HG03060 (cell line): ENCODE results near the gene EPB41L2.
"Not testable (repeated sequence)": the region's sequence is repeated elsewhere in the genome, so short reads cannot be mapped to it uniquely, and the experiment has no call there.

Experiments used
- ATAC-seq: cut with Tn5 transposase; IDR thresholded peaks from one replicate; pipeline ENCODE4 v1.9.1; 2021; ENCODE audit warnings: low read depth, moderate number of reproducible peaks; ENCODE audit not compliant: unreplicated experiment

EPB41L2 gene

GRCh38 chr6:131038597-131039344 is 24.3 kb downstream of the EPB41L2 start:
- ATAC-seq: no peak

DNA sequence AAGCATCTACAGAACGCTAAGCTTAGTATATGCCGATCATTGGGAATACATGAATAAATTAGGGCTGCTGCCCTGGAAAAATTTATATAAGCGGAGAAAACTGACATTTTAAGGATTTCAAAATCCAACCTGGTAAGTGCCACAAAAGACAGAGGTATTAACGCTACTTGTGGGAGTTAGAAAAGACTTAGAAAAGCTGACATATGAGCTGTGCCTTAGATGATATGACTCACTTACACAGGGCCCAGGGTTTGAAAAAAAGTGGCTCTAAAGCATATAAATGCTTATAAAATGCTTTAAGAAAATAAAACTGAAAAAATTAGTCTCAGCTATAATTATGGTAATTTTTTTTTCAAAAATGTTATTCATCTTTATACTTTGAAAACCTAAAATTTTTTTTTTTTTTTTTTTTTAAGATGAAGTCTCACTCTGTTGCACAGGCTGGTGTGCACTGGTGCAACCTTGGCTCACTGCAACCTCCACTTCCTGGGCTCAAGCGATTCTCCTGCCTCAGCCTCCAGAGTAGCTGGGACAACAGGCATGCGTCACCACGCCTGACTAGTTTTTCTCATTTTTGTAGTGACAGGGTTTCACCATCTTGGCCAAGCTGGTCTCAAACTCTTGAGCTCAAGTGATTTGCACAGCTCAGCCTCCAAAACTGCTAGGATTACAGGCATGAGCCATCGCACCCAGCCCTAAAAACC is 25.7 kb downstream of the EPB41L2 start:
- ATAC-seq: no peak

DNA sequence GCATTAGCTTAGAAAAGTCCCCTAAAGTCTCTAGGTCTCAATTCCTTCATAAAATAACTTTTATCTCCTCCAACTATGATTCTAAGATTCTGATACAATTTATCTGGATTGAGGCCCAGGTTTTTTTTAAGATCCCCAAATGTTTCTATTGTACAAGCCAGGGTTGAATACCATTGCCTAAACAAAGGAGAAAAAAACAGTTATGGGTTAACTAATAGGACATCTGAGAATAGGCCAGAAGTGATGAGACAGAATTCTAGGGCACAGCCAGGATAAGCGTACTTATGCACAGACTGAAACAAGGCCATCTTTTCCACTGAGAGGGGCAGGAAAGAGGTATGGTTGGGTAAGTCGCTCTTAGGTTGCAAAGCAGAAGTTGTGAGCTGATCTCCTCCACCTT is 26.4 kb downstream of the EPB41L2 start:
- ATAC-seq: no peak

DNA sequence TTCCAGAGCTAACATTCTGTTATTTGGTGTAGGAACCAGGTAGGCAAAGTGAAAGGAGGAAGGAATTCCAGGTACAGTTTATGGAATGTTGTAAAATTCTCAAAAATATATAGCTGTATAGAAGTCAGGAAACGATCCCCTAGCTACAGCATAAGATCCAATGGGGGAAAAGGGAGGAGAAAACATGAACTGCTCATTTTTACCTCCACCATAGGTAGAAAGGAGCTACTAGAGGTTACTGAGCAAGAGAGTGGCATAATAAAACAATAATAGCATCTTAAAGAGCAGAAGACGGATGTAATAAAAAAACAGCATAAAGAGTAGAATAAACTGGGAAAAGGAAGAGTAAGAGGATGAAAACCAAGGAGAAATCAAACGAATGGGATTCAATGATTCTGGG is 26.9 kb downstream of the EPB41L2 start:
- ATAC-seq: no peak

DNA sequence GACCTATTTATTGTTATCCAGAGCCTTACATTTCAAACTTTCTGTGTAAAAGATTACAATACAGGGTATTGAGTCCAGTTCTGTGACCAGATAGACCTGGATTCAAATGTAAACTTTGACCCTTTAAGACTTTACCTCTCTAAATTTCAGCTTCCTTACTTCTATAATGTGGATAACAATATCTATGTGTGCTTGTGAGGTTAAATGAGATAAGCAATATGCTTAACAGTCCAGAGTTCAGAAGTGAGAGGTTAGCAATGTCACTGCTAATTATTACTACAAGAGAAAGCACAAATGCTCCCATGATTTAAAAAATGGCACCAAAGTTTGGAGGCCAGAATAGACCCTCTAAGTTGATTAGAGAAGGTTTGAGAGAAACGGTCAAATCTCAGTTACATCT is 27.5 kb downstream of the EPB41L2 start:
- no peak for ATAC-seq

DNA sequence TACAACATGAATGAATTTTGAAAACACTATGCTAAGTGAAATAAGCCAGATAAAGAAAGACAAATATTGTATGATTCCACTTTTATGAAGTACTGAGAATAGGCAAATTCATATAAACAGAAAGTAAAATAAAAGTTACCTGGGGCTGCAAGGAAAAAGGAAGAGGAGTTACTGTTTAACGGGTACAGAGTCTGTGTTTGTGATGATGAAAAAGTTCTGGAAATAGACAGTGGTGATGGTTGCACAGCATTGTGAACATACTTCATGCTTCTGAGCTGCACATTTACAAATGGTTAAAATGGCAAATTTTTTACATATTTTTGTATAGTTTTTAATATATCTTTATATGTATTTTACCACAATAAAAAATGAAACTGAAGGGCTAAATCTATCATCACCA is 29.4 kb downstream of the EPB41L2 start:
- no peak for ATAC-seq

DNA sequence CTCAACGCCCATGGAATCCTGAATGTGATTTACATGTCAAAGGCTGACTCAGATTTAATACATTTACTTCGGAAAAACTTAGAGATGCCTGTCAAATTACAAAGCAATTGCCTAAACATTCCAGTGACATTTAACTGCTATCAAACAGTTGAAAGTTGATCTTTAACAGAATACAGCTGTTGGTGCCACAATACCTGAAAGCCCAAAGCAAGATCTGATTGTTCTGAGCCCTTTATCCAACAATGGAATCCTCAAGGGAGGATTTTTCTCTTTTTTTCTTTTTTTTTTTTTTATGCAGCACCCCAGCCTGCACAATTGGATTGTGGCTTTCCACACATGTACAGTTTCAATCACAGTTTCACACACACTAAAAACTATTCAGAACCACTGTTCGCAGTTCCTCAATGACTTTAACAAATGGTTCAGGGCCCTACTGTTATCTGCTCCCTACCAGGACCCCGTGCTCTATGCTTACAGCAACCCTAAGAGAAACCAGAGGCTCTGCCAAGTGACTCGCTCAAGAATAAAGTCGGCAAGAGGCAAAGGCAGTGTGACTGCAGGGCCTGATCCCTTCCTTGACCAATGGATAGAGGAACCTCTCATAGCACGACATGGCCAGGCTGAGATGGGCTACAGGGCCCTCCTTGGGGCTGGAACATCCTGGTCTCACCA is 33.3 kb downstream of the EPB41L2 start:
- peak; percentile 53 for ATAC-seq

GRCh38 chr6:131027326-131027725 is 35.7 kb downstream of the EPB41L2 start:
- ATAC-seq: no peak

DNA sequence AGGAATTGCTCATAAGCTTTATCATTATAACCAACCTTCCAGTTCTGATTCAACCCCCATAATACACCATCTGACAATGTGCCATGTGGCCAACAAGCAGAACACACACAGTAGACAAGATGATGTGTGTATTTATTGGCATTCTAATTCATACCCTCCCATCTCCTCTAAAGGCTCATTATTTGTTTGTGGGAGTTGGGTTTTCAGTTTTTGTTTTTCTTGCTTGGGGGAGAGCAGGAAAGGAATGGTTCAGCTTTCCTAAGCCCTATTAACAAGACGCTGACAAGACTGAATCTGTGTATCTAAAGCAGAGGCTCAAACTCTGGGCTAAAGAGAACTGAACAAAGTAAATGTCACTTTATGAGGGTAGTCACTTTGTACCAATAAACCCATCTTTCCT is 36.8 kb downstream of the EPB41L2 start:
- ATAC-seq: no peak

DNA sequence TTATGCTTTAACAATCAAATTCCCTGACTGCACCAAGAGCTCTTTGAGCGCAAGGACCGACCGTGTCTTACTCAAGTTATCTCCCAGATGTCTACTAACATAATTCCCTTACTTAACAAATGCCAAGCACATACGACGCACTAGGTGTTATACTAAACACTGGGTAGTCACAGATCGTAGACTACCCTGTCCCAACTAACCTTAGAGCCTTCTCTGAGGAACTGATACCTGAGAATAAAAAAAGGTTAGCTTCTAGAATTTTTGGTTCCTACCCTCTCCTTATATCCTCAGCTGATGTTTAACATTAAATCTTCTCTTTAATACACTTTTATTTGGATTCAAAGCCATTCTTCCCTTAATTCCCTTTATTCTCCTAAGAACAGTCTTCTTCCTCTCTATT is 38.5 kb downstream of the EPB41L2 start:
- ATAC-seq: no peak

- ATAC-seq: no peak
These were observed 39.1 kb downstream of the EPB41L2 start for GRCh38 chr6:131023834-131024504.

GRCh38 chr6:131022691-131023090 is 40.4 kb downstream of the EPB41L2 start:
- ATAC-seq: no peak

DNA sequence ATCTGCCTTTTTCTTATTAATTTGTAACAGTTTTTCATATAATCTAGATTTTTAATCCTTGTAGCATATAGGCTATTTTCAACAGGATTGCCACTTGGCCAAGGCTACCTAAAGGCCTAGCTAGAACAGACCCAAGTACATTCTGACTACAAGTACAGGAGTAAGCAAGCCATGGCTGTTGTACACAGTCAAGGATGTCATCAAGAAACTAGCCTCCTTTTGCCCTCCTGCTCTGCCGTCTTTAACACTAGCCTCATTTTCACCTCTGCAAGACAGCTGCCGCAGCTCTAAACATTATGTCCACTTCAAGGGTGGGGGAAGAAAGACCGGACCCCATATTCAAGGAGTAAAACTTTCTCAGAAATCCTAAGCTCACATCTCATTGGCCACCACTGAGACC is 45.1 kb downstream of the EPB41L2 start:
- ATAC-seq: no peak

DNA sequence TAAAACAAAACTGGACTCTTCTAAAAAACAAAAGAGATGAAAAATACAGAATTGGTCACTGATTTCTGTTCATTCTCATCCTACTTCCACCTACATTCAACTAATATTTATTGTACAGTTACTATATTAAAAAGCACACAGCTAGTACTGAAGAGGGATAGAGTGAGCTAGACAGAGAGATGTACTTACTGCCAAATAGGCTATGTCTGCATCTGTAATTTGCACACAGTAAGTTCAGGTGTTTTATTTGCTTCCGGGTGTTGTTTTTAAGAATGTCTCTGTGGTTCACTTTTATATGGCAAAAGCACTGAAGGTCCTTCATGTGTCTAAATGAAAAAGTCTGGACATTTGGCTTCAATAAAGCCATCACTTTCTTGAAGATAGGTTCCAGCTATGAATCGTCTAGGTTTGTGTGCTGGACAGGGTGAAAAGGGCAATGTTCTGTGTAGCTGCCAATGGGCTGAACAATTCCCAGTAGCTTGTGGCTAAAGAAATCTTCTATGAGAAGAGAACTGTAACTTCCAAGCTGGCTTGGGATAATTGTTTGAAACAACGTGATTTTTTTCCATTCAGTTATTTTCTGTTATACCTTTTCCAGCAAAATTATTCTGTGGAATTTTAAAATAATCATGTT is 47.3 kb downstream of the EPB41L2 start:
- no peak for ATAC-seq

- ATAC-seq: no peak
These were observed 47.9 kb downstream of the EPB41L2 start for GRCh38 chr6:131015025-131015591.

DNA sequence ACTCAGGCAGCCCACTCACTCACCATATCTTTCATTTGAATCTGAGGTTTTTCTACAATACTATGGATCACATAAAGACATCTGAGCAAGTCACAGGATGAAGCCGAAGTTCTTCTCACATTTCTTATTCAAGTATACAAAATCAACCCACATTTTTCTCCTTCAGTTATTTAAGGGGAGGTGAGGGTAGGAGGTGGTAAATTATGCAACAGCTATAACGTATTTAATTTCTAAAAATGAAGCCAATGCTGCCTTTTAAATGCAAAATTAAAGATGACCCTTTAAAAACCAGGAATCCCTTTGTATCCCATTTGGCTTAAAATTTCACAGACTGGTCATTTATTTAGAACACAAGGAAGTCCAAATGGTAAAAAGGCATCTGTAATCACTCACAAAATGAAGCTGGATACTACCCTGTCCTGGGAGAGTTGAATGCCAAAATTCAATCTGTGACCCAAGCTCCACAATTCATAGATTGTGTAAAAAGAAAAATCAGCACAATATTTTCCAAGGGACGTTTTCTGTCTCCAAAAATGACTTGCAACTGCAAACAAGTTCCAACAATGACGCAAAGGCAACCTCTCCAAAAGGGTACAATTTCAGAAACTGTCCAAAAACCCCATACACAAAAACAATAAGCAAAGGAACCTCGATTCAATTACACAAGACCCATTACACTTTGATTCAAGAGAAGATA is 48.8 kb downstream of the EPB41L2 start:
- no peak for ATAC-seq

DNA sequence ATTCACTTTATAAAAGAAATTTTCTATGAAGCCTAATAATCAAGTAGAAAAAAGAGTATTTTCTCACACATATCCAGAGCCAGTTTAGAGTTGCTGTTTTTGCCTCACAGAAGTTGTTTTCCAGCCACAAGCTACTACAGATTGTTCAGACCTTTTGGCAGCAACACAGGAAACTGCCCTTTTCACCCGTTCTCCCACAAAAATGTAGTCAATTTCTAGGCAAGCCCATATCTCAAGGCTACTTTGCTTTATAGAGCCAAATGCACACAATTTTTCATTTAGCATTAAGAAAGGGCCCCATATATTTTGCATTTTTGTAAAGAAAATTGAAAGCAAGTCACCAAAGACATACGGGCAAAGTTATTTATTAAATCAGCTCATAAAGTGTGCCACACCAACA is 49.5 kb downstream of the EPB41L2 start:
- no peak for ATAC-seq

GRCh38 chr6:131009790-131010189 is 53.3 kb downstream of the EPB41L2 start:
- no peak for ATAC-seq

DNA sequence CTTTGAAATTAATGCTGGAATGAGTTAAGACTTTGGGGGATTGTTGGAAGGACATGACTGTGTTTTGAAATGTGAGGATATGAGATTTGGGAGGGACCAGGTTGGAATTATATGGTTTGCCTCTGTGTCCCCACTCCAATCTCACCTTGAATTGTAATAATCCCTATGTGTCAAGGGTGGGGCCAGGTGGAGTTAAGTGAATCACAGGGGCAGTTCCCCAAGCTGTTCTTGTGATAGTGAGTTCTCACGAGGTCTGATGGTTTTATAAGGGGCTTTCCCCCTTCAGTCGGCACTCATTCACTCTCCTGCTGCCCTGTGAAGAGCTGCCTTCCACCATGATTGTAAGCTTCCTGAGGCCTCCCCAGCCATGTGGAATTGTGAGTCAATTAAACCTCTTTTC is 54.1 kb downstream of the EPB41L2 start:
- not testable (repeated sequence) for ATAC-seq

GRCh38 chr6:131007964-131008363 is 55.1 kb downstream of the EPB41L2 start:
- ATAC-seq: not testable (repeated sequence)
